ENCODE results near the gene ARHGDIA.

DNA sequence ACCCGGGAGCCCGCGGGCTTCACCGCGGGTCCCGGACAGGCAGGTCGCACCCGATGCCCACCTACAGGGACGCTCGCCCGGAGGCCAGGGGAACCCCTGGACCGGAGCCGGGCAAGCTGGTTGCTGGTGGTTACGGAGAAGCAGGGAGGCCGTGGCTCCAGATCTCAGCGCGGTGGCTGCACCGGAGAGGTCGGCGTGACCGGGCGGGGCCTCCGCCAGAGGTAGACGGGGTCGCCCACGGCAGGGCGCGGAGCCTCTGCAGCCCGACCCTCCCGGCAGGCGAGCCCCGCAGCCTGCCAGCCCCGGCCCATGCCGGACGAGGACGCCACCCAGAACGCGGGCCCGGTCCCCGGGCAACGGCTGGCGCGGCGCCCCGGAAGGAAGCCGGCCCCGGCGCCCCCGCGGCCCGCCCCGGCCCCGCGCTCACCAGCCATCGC lies 39.7 kb upstream of the ARHGDIA start:
- TF ChIP-seq POLR2A (IDR thresholded peaks at IDR 0.05; ENCODE audit: low read depth, low read length) (no peak), POLR2AphosphoS5 (IDR thresholded peaks at IDR 0.05; ENCODE audit: low read depth, low read length) (no peak), TAF1 (IDR thresholded peaks at IDR 0.05; ENCODE audit: low read depth, low read length) (no peak)

All from GM12891 (cell line).